Erythroblast (primary cell): ENCODE results near the gene LRRC57.
A peak's percentile ranks its signal among the peaks of the same experiment; 100 is the strongest.

Experiments
- DNase-seq, 2 experiments: peaks; one replicate each; lab custom pipeline; 2025; lab: John Stamatoyannopoulos, UW
- GATA1 ChIP-seq: IDR thresholded peaks from 2 replicates; pipeline ENCODE4 v1.6.1; 2011; ENCODE audit warnings: low read depth, mild to moderate bottlenecking, control low read depth, low read length, moderate library complexity
- POLR2A ChIP-seq: IDR thresholded peaks from 2 replicates; pipeline ENCODE4 v1.6.1; 2011; ENCODE audit warnings: mild to moderate bottlenecking, low read length

Gene LRRC57

GRCh38 chr15:42548249-42549031, at the start of gene LRRC57, which contains the start of gene HAUS2:
Gene LRRC57 (minus strand): TSS chr15:42548793. CDS start chr15:42548434, 359 bp downstream.
Gene HAUS2 (plus strand): TSS chr15:42548838. CDS start chr15:42548873, 35 bp downstream.
- DNase-seq: peak; percentile 92 to 95
- TF ChIP-seq GATA1: no peak
- peak; percentile 97 for TF ChIP-seq POLR2A

- TF ChIP-seq GATA1 (no peak), POLR2A (no peak)
- no peak for DNase-seq
Observed at GRCh38 chr15:42595626-42596240, 47.1 kb upstream of the LRRC57 start.

GRCh38 chr15:42594095-42594494, 45.5 kb upstream of the LRRC57 start:
- DNase-seq: no peak
- TF ChIP-seq GATA1: no peak
- no peak for TF ChIP-seq POLR2A

GRCh38 chr15:42593143-42593542, 44.5 kb upstream of the LRRC57 start:
- no peak for DNase-seq
- TF ChIP-seq GATA1: no peak
- no peak for TF ChIP-seq POLR2A

- TF ChIP-seq POLR2A: no peak
- TF ChIP-seq GATA1: no peak
- DNase-seq: no peak
Observed at GRCh38 chr15:42592716-42593115, 44.1 kb upstream of the LRRC57 start.

GRCh38 chr15:42591238-42591934, 42.8 kb upstream of the LRRC57 start:
- TF ChIP-seq POLR2A: no peak
- no peak for TF ChIP-seq GATA1
- peak; percentile 16 to 23 for DNase-seq

GRCh38 chr15:42590619-42591237, 42.1 kb upstream of the LRRC57 start:
- TF ChIP-seq GATA1 (no peak), POLR2A (no peak)
- DNase-seq: no peak

GRCh38 chr15:42584031-42584765, 35.6 kb upstream of the LRRC57 start:
- peak in 1 of 2 experiments; percentile 55 for DNase-seq
- no peak for TF ChIP-seq POLR2A
- no peak for TF ChIP-seq GATA1

- TF ChIP-seq GATA1 (no peak), POLR2A (no peak)
- DNase-seq: no peak
Observed at GRCh38 chr15:42582569-42583375, 34.2 kb upstream of the LRRC57 start.

- TF ChIP-seq POLR2A: no peak
- DNase-seq: peak; percentile 72 to 75
Observed at GRCh38 chr15:42581272-42581730, 32.7 kb upstream of the LRRC57 start.

- TF ChIP-seq POLR2A (no peak), GATA1 (no peak)
Observed at GRCh38 chr15:42578984-42579537, 30.5 kb upstream of the LRRC57 start.

GRCh38 chr15:42577514-42578031, 29.0 kb upstream of the LRRC57 start:
- TF ChIP-seq GATA1 (no peak), POLR2A (no peak)
- DNase-seq: no peak

More at GRCh38 chr15:42578984-42579537, 30.5 kb upstream of the LRRC57 start:
- DNase-seq: no peak
